Esophagus squamous epithelium (tissue), 4 donors: ENCODE measurements around the gene CSNK1A1.

Experiments used
- POLR2A ChIP-seq, 4 donors: fragments of 450-650 bp; IDR thresholded peaks; one replicate each; pipeline ENCODE4 v1.6.1; 2017; ENCODE audit warnings: antibody characterized with exemption in 4 of 4, mild to moderate bottlenecking in 4 of 4, moderate library complexity in 3 of 4
- TF ChIP-seq, protein P1 (sequence below), 6 experiments: fragments of 450-650 bp in 4 of 6; fragments of 200-600 bp in 2 of 6; sonication (generic) in 2 of 6; IDR thresholded peaks; one replicate each; pipeline ENCODE4 v1.5.1; 2016 to 2019; ENCODE audit warnings: antibody characterized with exemption in 6 of 6, mild to moderate bottlenecking in 4 of 6, moderate library complexity in 4 of 6

DNA sequence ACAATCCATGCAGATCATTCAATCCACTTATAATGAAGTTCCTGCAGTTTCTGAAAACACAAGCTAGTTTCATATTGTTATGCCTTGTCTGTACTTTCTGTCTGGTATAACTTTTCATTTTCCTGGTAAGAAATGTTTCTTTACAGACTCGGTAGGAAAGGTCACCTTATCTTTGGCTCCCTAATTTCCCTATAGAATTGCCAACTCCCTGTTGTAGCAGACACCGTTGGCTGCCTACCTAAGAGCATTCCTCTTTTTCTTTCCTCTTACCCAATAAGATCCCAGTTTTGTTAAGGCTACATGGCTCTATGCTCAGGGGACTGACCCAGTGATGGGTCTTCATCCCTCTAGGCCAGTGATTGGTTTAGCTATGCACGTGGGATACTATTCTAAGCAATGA is 23.9 kb upstream of the CSNK1A1 start:
- TF ChIP-seq, protein P1, sequence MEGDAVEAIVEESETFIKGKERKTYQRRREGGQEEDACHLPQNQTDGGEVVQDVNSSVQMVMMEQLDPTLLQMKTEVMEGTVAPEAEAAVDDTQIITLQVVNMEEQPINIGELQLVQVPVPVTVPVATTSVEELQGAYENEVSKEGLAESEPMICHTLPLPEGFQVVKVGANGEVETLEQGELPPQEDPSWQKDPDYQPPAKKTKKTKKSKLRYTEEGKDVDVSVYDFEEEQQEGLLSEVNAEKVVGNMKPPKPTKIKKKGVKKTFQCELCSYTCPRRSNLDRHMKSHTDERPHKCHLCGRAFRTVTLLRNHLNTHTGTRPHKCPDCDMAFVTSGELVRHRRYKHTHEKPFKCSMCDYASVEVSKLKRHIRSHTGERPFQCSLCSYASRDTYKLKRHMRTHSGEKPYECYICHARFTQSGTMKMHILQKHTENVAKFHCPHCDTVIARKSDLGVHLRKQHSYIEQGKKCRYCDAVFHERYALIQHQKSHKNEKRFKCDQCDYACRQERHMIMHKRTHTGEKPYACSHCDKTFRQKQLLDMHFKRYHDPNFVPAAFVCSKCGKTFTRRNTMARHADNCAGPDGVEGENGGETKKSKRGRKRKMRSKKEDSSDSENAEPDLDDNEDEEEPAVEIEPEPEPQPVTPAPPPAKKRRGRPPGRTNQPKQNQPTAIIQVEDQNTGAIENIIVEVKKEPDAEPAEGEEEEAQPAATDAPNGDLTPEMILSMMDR (IDR thresholded peaks at IDR 0.05) = no peak
- no peak for TF ChIP-seq POLR2A (IDR thresholded peaks at IDR 0.05)
